ENCODE data around the gene CCDC80. TPM values are rescaled to one million over a fixed set of nuclear protein-coding genes. Genes with fewer than 3 reads are reported as not detected.
A peak's percentile ranks its signal among the peaks of the same experiment; 100 is the strongest.

Gene CCDC80
- 100 to 1,000 TPM in 2 of 4 donors, 10 to 100 TPM in 2; 29.7 to 207 (median 120) TPM for total RNA-seq

- H3K27ac ChIP-seq = peak within 1 kb of the TSS; percentile 86 to 92
- peak; percentile 20 to 63 for DNase-seq
Observed at GRCh38 chr3:112640930-112641801, at the start of gene CCDC80. TSS of gene CCDC80 (minus strand) at chr3:112641143. CDS start at chr3:112639905, 1,238 bp downstream.

GRCh38 chr3:112689989-112690388 is 49.0 kb upstream of the CCDC80 start:
- H3K36me3 ChIP-seq = no peaks in the 10 kb centered on the region
- no peak overlapping the region for H3K27ac ChIP-seq
- no peaks in the 10 kb centered on the region for H3K9me3 ChIP-seq
- DNase-seq = no peak
- no peak overlapping the region for H3K4me3 ChIP-seq
- no peak for TF ChIP-seq POLR2A (IDR thresholded peaks at IDR 0.05)
- TF ChIP-seq CTCF (IDR thresholded peaks at IDR 0.05) = no peak
- no peaks in the 10 kb centered on the region for H3K27me3 ChIP-seq
- intact Hi-C loops (cut with DNase I; ENCODE audit: low total_unique reads) = no loop called here
- no peaks in the 10 kb centered on the region for H3K4me1 ChIP-seq

More at GRCh38 chr3:112640930-112641801, at the start of gene CCDC80:
- Histone ChIP-seq H3K9me3 (no peaks in the 10 kb centered on the region), H3K4me1 (peaks cover 4 to 7% of the 10 kb centered on the region in 2 donors), H3K27me3 (no peaks in the 10 kb centered on the region), H3K36me3 (no peaks in the 10 kb centered on the region), H3K4me3 (peak within 1 kb of the TSS; percentile 35 to 62)
- TF ChIP-seq POLR2A (IDR thresholded peaks at IDR 0.05) (peak in 1 of 2 donors; percentile 70), CTCF (IDR thresholded peaks at IDR 0.05) (no peak)
- intact Hi-C loops (cut with DNase I; ENCODE audit: low total_unique reads) = loop anchor here (5.0 kb wide), 1 partner anchor 171 kb away; no protein-coding TSS in a partner anchor

GRCh38 chr3:112689385-112689784 is 48.4 kb upstream of the CCDC80 start:
- H3K27ac ChIP-seq = peak overlapping the region in 1 of 2 donors; percentile 24
- TF ChIP-seq POLR2A (IDR thresholded peaks at IDR 0.05) = no peak
- no peak for TF ChIP-seq CTCF (IDR thresholded peaks at IDR 0.05)
- DNase-seq = no peak
- no peaks in the 10 kb centered on the region for H3K4me1 ChIP-seq
- no peaks in the 10 kb centered on the region for H3K27me3 ChIP-seq
- no peaks in the 10 kb centered on the region for H3K9me3 ChIP-seq
- H3K4me3 ChIP-seq = no peak overlapping the region
- intact Hi-C loops (cut with DNase I; ENCODE audit: low total_unique reads) = no loop called here
- H3K36me3 ChIP-seq = no peaks in the 10 kb centered on the region

GRCh38 chr3:112688819-112689218 is 47.9 kb upstream of the CCDC80 start:
- no peak for DNase-seq
- Histone ChIP-seq H3K27ac (peak overlapping the region in 1 of 2 donors; percentile 50), H3K36me3 (no peaks in the 10 kb centered on the region), H3K27me3 (no peaks in the 10 kb centered on the region), H3K4me1 (no peaks in the 10 kb centered on the region), H3K4me3 (no peak overlapping the region), H3K9me3 (no peaks in the 10 kb centered on the region)
- TF ChIP-seq CTCF (IDR thresholded peaks at IDR 0.05) (no peak), POLR2A (IDR thresholded peaks at IDR 0.05) (no peak)
- intact Hi-C loops (cut with DNase I; ENCODE audit: low total_unique reads) = no loop called here

GRCh38 chr3:112688085-112688769 is 47.3 kb upstream of the CCDC80 start:
- Histone ChIP-seq H3K4me3 (no peak overlapping the region), H3K4me1 (no peaks in the 10 kb centered on the region), H3K9me3 (no peaks in the 10 kb centered on the region), H3K36me3 (no peaks in the 10 kb centered on the region), H3K27me3 (no peaks in the 10 kb centered on the region), H3K27ac (peak overlapping the region in 1 of 2 donors; percentile 50)
- no peak for DNase-seq
- intact Hi-C loops (cut with DNase I; ENCODE audit: low total_unique reads) = no loop called here
- TF ChIP-seq POLR2A (IDR thresholded peaks at IDR 0.05) = no peak
- no peak for TF ChIP-seq CTCF (IDR thresholded peaks at IDR 0.05)
